Measurements from ENCODE around the gene PLPPR3.

DNA sequence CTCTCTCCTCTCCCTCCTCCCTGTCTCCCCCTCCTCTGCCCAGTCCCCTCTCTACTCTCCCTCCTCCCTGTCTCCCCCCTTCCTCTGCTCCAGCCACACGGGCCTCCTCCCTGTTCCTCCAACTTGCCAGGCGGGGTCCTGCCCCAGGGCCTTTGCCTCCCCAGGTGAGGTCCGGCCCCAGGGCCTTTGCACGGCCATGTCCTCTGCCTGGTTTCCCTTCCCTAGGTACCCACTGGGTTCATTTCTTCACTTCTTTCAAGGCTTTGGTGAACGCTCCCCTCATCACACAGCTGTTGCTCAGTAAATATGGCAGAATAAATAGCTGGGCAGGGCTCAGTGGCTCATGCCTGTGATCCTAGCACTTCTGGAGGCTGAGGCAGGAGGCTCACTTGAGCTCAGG, 49.7 kb downstream of the PLPPR3 start:
- no peak for TF ChIP-seq YY1 (IDR thresholded peaks at IDR 0.05; ENCODE audit: low read depth, low read length)
- TF ChIP-seq CTCF (IDR thresholded peaks at IDR 0.05 in 2 of 3, conservative IDR thresholded peaks at IDR 0.05 in 1 of 3; ENCODE audit: control insufficient read depth in 2 of 3, extremely low read depth in 1 of 3, insufficient read depth in 1 of 3, low read depth in 3 of 3, low read length in 3 of 3) = no peak
- TF ChIP-seq, protein P1, sequence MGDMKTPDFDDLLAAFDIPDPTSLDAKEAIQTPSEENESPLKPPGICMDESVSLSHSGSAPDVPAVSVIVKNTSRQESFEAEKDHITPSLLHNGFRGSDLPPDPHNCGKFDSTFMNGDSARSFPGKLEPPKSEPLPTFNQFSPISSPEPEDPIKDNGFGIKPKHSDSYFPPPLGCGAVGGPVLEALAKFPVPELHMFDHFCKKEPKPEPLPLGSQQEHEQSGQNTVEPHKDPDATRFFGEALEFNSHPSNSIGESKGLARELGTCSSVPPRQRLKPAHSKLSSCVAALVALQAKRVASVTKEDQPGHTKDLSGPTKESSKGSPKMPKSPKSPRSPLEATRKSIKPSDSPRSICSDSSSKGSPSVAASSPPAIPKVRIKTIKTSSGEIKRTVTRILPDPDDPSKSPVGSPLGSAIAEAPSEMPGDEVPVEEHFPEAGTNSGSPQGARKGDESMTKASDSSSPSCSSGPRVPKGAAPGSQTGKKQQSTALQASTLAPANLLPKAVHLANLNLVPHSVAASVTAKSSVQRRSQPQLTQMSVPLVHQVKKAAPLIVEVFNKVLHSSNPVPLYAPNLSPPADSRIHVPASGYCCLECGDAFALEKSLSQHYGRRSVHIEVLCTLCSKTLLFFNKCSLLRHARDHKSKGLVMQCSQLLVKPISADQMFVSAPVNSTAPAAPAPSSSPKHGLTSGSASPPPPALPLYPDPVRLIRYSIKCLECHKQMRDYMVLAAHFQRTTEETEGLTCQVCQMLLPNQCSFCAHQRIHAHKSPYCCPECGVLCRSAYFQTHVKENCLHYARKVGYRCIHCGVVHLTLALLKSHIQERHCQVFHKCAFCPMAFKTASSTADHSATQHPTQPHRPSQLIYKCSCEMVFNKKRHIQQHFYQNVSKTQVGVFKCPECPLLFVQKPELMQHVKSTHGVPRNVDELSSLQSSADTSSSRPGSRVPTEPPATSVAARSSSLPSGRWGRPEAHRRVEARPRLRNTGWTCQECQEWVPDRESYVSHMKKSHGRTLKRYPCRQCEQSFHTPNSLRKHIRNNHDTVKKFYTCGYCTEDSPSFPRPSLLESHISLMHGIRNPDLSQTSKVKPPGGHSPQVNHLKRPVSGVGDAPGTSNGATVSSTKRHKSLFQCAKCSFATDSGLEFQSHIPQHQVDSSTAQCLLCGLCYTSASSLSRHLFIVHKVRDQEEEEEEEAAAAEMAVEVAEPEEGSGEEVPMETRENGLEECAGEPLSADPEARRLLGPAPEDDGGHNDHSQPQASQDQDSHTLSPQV (IDR thresholded peaks at IDR 0.05) = no peak
- TF ChIP-seq ATF2 (IDR thresholded peaks at IDR 0.05; ENCODE audit: low read length) = no peak
- TF ChIP-seq CEBPB (IDR thresholded peaks at IDR 0.05; ENCODE audit: borderline replicate concordance in 1 of 2, low read depth in 2 of 2, low read length in 2 of 2) = no peak
- no peak for TF ChIP-seq RELA (IDR thresholded peaks at IDR 0.05; ENCODE audit: borderline replicate concordance, partially characterized antibody)
- TF ChIP-seq NFIC (IDR thresholded peaks at IDR 0.05; ENCODE audit: low read depth, low read length) = no peak

Measured in GM12878 (cell line).